Upper lobe of right lung (tissue), 1 donor: Measurements from ENCODE around the gene TBX19. TPM values are rescaled to one million over a fixed set of nuclear protein-coding genes. Genes with fewer than 3 reads are reported as not detected.
A peak's percentile ranks its signal among the peaks of the same experiment; 100 is the strongest.

Experiments used
- ATAC-seq: fragments of 200-7000 bp; cut with Tn5 transposase; one replicate; pipeline ENCODE4 v1.9.1; 2020; ENCODE audit warnings: mild to moderate bottlenecking, moderate library complexity
- DNase-seq: peaks from one replicate; pipeline ENCODE4 v3.0.0-alpha.2; 2020
- H3K27ac ChIP-seq: fragments of 200-600 bp; one replicate; pipeline ENCODE4 v1.8.0; 2022
- H3K27me3 ChIP-seq: fragments of 200-600 bp; one replicate; pipeline ENCODE4 v1.8.0; 2022; ENCODE audit warnings: mild to moderate bottlenecking
- H3K36me3 ChIP-seq: fragments of 200-600 bp; one replicate; pipeline ENCODE4 v1.8.0; 2022
- H3K4me1 ChIP-seq: fragments of 200-600 bp; one replicate; pipeline ENCODE4 v1.8.0; 2022
- H3K4me3 ChIP-seq: fragments of 200-600 bp; one replicate; pipeline ENCODE4 v1.8.0; 2022; ENCODE audit warnings: mild to moderate bottlenecking
- H3K9me3 ChIP-seq: fragments of 200-600 bp; one replicate; pipeline ENCODE4 v1.8.0; 2022
- intact Hi-C: fragments of 100-400 bp; cut with DNase I; formaldehyde crosslinking; loops from one replicate; pipeline ENCODE4 v1.11.0; 2022
- total RNA-seq: library from RNA; stranded (reverse); fragmentation: NEBNext Ultra II Directional; extraction: Animal tissue kit (Norgen Biotek cat#: 25700); gene quantifications from one replicate; pipeline ENCODE4 v1.2.1, GENCODE V29; 2021
- TF ChIP-seq, protein P1 (sequence below): fragments of 200-600 bp; IDR thresholded peaks from one replicate; pipeline ENCODE4 v1.8.0; 2022; ENCODE audit warnings: antibody characterized with exemption
- donor health status: DM: no; HTN: yes; CAD: no; lungs with severe emphysema.

The TBX19 gene
- total RNA-seq, 1 donor from 2014 or later = 3.5 TPM

DNA sequence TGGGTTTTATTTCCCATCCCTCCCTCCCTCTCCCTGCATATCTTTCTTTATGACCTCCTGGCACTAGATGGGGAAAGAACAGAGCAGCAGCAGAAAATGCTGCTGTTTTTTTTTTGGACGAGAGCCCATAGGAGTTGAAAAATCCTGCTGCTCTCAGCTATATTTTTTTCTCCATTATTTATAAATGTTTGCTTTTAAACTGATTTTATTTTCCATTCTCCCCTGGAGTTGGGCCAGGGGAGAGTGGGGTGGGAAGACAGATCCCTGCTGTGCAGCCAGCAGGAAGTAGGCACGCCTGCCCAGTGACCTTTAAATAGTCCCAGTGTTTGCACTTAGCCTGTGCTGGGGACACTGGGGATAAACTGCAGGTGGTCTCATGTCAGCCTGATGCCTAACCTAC, 37.5 kb upstream of the TBX19 start:
- intact Hi-C loops = no loop called here
- Histone ChIP-seq H3K27me3 (no peaks in the 10 kb centered on the region), H3K4me1 (peaks cover 25% of the 10 kb centered on the region), H3K27ac (peak overlapping the region; percentile 70), H3K36me3 (peaks cover 71% of the 10 kb centered on the region), H3K9me3 (no peaks in the 10 kb centered on the region), H3K4me3 (no peak overlapping the region)
- DNase-seq (no peak), ATAC-seq (peak; percentile 55)
- TF ChIP-seq, protein P1, sequence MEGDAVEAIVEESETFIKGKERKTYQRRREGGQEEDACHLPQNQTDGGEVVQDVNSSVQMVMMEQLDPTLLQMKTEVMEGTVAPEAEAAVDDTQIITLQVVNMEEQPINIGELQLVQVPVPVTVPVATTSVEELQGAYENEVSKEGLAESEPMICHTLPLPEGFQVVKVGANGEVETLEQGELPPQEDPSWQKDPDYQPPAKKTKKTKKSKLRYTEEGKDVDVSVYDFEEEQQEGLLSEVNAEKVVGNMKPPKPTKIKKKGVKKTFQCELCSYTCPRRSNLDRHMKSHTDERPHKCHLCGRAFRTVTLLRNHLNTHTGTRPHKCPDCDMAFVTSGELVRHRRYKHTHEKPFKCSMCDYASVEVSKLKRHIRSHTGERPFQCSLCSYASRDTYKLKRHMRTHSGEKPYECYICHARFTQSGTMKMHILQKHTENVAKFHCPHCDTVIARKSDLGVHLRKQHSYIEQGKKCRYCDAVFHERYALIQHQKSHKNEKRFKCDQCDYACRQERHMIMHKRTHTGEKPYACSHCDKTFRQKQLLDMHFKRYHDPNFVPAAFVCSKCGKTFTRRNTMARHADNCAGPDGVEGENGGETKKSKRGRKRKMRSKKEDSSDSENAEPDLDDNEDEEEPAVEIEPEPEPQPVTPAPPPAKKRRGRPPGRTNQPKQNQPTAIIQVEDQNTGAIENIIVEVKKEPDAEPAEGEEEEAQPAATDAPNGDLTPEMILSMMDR = no peak

DNA sequence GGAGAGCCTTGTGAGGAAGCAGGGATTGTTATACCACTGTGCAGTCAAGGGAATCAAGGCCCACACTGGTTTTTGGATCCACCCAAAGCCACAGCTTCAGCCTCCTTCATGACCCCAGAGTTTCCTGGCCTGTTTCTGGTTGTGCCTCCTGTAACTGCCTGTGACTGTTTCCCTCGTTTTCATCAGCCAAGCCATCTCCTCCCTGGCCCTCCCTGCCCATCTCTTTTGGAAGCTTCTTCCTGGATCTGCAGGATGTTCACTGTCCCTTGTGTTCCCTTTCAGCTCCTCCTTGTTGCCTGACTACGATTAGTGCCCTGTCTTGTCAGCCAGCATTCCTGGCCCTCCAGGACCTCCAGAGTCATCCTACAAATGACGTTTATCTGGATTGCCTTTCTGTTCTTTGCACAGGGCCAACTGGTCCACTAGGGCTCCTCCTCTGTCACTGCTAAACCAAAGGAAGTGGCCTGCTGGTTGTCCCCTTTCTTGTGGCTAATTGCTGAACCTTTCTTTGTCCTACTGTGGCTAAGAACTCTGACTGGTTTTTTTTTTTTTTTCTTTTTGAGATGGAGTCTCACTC, 37.0 kb upstream of the TBX19 start:
- peak overlapping the region; percentile 70 for H3K27ac ChIP-seq

DNA sequence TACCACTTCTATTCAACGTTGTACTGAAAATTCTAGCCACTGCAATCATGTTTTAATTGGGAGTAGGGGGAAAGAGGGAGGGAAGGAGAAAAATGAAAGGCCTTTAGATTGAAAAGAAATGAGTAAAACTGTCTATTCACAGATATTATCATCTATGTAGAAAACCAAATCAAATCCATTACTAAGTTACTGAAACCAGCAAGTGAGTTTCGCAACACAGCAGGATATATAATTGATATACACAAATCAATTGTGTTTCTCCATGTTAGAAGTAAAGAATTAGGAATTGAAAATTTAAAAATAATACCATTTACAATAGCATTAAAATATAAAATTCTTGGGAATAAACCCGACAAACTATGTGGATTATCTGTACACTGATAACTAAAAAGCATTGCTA, 35.6 kb upstream of the TBX19 start:
- DNase-seq = no peak
- H3K36me3 ChIP-seq = peaks cover 64% of the 10 kb centered on the region
- no peaks in the 10 kb centered on the region for H3K27me3 ChIP-seq
- H3K4me1 ChIP-seq = peaks cover 25% of the 10 kb centered on the region
- TF ChIP-seq, protein P1 = no peak
- no peak overlapping the region for H3K4me3 ChIP-seq
- intact Hi-C loops = no loop called here
- H3K27ac ChIP-seq = peak overlapping the region; percentile 70
- no peaks in the 10 kb centered on the region for H3K9me3 ChIP-seq
- no peak for ATAC-seq

More for the DNA sequence above, 37.0 kb upstream of the TBX19 start:
- no peaks in the 10 kb centered on the region for H3K9me3 ChIP-seq
- intact Hi-C loops = no loop called here
- no peak for DNase-seq
- peaks cover 66% of the 10 kb centered on the region for H3K36me3 ChIP-seq
- no peak overlapping the region for H3K4me3 ChIP-seq
- H3K4me1 ChIP-seq = peaks cover 25% of the 10 kb centered on the region
- peak; percentile 30 for ATAC-seq
- no peaks in the 10 kb centered on the region for H3K27me3 ChIP-seq
- TF ChIP-seq, protein P1 = no peak

DNA sequence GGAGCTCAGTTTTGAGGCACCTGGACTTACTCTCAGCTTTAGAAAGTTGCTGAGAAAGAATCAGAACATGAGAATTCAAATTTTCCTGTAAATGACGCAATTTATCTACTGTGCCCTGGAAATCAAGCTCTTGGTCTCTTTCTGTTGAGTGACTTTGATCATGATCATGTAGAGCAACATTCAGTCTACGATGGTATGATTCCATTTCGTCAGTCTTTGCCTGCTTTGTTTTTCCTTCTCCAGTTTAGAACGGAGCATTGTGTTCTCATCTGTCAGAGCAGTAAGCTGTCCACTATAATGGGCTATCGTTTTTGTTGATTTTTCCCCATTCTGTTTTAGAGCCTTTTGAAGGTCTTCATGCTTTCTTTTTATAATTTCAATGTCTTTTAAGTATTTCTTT, 34.2 kb upstream of the TBX19 start:
- intact Hi-C loops = no loop called here
- Histone ChIP-seq H3K4me3 (no peak overlapping the region), H3K36me3 (peaks cover 67% of the 10 kb centered on the region), H3K27me3 (no peaks in the 10 kb centered on the region), H3K9me3 (no peaks in the 10 kb centered on the region), H3K4me1 (peaks cover 25% of the 10 kb centered on the region), H3K27ac (no peak overlapping the region)
- DNase-seq = no peak
- no peak for ATAC-seq
- TF ChIP-seq, protein P1 = no peak

DNA sequence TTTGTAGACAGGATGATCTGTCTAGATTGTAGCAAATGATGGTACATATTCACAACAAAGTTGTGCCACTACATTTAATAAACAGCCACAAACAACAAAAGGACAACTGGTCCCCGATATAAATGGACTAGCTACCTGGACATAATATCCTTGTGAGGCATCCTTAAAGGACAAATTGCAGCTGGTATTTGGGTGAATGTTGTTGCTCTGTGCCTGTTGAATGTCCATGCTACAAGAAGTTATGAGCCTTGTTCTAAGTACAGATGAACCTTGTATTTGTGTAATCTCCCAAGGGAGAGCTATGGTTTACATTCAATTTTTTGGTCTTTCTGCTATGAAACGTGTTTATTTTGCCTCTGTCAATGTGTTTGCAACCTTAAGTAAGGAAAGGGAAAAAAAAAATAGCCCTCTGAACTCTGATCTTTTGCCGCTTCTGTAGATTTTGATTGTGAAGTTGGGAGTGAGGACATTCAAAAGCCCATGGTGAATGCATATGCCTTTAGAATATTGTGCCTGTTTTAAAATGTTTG, 28.4 kb upstream of the TBX19 start:
- ATAC-seq = no peak

More for the DNA sequence above, 28.4 kb upstream of the TBX19 start:
- TF ChIP-seq, protein P1 = no peak
- Histone ChIP-seq H3K9me3 (no peaks in the 10 kb centered on the region), H3K27me3 (no peaks in the 10 kb centered on the region), H3K27ac (no peak overlapping the region), H3K4me3 (no peak overlapping the region), H3K36me3 (peaks cover 24% of the 10 kb centered on the region), H3K4me1 (no peaks in the 10 kb centered on the region)
- intact Hi-C loops = no loop called here
- DNase-seq = no peak
